Daoy (cell line): ENCODE measurements around the gene EPDR1. TPM values are rescaled to one million over a fixed set of nuclear protein-coding genes. Genes with fewer than 3 reads are reported as not detected.
A peak's percentile ranks its signal among the peaks of the same experiment; 100 is the strongest.

Source experiments
- DNase-seq: peaks from one replicate; pipeline ENCODE4 v3.0.0-alpha.2; 2015; ENCODE audit warnings: low read depth
- total RNA-seq: library from RNA; depleted of rRNA; stranded (reverse); fragments of >200 nt; shearing (Covaris generic); gene quantifications from 2 replicates; pipeline ENCODE4 v1.2.3, GENCODE V29; 2014; rRNA removed

Gene EPDR1
- total RNA-seq, 1 experiment from 2014 or later = 69.0 TPM

DNA sequence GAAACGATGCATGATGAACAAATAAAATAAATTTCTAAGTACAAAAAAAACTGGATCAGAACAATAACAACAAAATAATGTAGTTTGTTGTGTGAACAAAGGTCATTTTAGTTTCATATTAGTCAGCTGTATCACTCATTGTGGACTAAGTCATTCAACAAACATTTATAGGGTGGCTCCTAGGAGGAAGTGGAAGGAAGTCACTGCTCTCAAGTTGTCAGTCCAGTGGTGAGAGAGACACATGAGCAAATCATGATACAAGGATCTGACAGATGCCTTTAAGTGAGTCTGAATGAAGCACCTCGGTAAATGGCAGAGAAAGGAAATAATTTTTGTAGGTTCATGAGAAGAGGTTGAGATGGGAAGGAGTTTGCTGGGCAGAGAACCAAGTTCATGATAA, 56.8 kb downstream of the EPDR1 start:
- no peak for DNase-seq

GRCh38 chr7:37981664-37982063, 61.2 kb downstream of the EPDR1 start:
- no peak for DNase-seq

DNA sequence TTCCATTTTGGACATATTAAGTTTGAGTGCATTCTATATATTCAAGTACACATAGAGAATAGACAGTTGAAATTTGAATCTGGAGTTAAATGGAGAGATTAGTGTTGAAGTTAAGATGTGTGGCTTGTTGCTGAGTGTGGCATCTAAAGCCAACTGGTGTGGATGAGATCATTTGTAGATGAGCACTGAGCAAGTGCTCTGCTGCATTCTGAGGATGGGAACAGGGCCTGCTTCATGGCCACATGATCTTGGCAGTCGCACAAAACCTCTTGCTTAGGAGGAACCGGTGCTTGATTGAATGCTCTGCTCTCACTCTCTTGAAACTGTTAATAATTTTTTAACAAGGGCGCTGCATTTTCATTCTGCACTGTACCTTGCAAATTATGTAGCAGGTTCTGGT, 62.0 kb downstream of the EPDR1 start:
- no peak for DNase-seq

GRCh38 chr7:37984750-37985390, 64.4 kb downstream of the EPDR1 start:
- DNase-seq = no peak

- DNase-seq = peak; percentile 63
Measured at GRCh38 chr7:37986908-37987330, 66.5 kb downstream of the EPDR1 start.

- peak; percentile 81 for DNase-seq
Measured at GRCh38 chr7:37987732-37988131, 67.3 kb downstream of the EPDR1 start.

DNA sequence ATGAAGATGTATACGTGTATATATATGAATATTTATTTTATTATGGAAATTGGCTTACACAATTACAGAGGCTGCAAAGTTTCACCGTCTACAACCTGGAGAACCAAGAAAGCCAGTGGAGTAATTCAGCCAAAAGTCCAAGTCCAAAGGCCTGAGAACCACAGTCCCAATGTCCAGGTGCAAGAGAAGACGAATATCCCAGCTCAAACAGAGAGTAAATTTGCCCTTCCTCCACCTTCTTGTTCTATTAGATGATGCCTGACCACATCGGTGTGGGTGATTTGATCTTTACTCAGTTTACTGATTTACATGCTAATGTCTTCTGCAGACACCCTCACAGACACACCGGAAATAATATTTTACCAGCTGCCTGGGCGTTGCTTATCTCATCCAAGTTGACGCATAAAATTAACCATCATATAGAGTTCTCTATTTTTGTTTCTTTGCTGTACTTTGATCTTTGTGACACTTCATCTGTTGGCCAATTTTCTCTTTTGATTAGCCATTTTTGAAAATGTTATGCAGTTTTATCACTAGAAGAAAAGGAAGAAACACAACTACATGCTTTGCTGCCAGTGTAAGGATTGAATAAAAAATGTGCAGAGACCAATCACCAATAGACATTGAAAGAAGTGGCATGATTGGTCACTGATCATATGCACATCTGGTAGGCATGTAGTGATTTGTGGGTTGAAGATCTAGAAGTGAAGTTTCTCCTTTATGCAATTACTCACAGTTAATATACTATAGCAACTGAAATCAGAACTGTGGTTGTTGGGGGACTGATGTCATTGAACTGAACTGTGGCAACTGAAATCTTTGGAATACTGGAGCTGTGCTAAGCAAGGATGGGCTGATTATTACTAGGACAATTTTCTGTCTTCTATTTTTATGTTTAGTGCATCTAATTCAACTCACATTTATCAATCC, 68.5 kb downstream of the EPDR1 start:
- DNase-seq = no peak

DNA sequence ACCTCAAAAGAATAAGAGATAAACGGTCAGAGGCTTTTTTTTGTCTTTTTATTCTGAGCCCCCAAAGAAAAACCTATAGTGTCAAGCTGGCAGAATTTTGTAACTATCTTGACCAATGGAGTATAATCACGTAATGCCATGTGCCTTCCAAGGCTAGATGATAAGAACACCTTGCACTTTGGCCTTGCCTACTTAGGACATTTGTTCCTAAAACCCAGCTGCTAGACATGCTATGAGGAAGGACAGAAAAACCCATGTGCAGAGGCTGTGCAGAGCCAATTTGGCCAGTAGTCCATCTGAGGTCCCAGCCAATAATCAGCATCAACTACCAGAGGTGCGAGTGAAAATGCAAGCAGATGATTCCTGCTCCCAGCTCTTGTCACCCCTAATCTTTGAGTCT, 69.9 kb downstream of the EPDR1 start:
- DNase-seq = no peak

- no peak for DNase-seq
Measured at GRCh38 chr7:37993060-37993501, 72.6 kb downstream of the EPDR1 start.

- DNase-seq = no peak
Measured at GRCh38 chr7:37999673-38000072, 79.2 kb downstream of the EPDR1 start.

DNA sequence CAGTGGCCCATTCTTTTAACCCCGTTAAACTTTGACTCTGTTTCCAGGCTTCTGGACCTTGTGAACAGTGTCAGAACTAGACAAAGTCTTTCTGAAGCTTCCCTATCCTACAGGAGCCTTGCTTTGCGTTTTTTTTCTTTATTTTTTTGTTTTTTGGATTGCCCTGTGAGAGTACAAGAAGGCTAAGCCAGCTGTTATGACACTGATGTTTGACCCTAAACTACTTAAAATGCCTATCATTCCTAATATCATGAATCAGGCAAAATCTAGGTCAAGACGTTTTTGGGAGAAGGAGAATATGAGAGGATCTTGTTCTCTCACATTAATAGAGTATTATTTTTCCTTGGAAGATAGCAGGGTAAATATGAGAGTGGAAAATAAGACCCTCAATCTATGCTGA, 79.8 kb downstream of the EPDR1 start:
- no peak for DNase-seq

Other genes starting within 250 kb of the EPDR1 start
- not detected in 2 replicates for gene GPR141, start 236.9 kb upstream of the EPDR1 start, total RNA-seq
- not detected in 2 replicates for gene NME8, start 72.0 kb upstream of the EPDR1 start, total RNA-seq
- gene SFRP4, start 3.8 kb upstream of the EPDR1 start, total RNA-seq = 0.77 and 1.4 TPM in 2 replicates